ENCODE results near the gene ACE2.

ACE2 gene

DNA sequence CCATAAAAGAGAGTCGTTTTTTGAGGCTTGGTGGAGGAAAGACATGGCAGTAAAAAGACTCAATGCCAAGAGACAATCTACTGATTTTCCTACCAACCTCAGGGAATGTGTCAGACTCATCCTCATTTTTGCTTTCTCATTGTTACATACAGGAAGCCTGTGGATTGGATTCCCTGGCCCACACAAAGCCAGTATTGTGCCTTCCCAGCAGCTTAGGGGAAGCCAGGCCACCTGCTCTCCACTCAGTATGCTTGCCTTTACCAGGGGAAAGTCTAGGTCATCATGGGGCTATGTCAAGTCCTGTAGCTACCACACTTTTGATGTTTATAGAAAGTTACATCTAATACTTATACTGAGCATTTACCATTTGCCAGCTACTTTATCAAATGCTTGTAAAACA lies 89.2 kb downstream of the ACE2 start:
- no peak overlapping the region for H3K23ac ChIP-seq (ENCODE audit: low read length)
- no peak for DNase-seq
- no peak overlapping the region for H2BK120ac ChIP-seq (ENCODE audit: insufficient read depth, low read length, poor library complexity)
- H4K12ac ChIP-seq (ENCODE audit: low read depth, low read length): no peak overlapping the region
- no peak overlapping the region for H2AFZ ChIP-seq (ENCODE audit: insufficient read depth, low read length, poor library complexity)
- no peaks in the 10 kb centered on the region for H3K27me3 ChIP-seq (ENCODE audit: insufficient read depth, low read length)
- no peaks in the 10 kb centered on the region for H3K36me3 ChIP-seq (ENCODE audit: control insufficient read depth in 1 of 2, insufficient read depth in 2 of 2, low read length in 2 of 2)
- no peak overlapping the region for H4K8ac ChIP-seq (ENCODE audit: low read depth, low read length)
- H3K4ac ChIP-seq (ENCODE audit: low read depth, low read length): no peak overlapping the region
- H3K79me2 ChIP-seq (ENCODE audit: control insufficient read depth, insufficient read depth, low read length, poor library complexity): no peaks in the 10 kb centered on the region
- no peaks in the 10 kb centered on the region for H3K79me1 ChIP-seq (ENCODE audit: low read length)
- no peak overlapping the region for H3K18ac ChIP-seq (ENCODE audit: low read length)
- no peaks in the 10 kb centered on the region for H3K4me1 ChIP-seq (ENCODE audit: control insufficient read depth in 1 of 2, insufficient read depth in 2 of 2, low read length in 2 of 2)
- no CpG with 5 or more reads among the region's 1 CpG for WGBS (ENCODE audit: extremely low coverage, insufficient coverage, insufficient read length)
- no peaks in the 10 kb centered on the region for H3K9me3 ChIP-seq (ENCODE audit: insufficient read depth, low read depth, low read length)
- H3K14ac ChIP-seq (ENCODE audit: low read length): no peak overlapping the region
- no peak overlapping the region for H2BK5ac ChIP-seq (ENCODE audit: low read depth, low read length, poor library complexity)
- no peak overlapping the region for H4K91ac ChIP-seq (ENCODE audit: low read depth, low read length)
- H3K27ac ChIP-seq (ENCODE audit: low read depth, low read length): no peak overlapping the region
- no peak overlapping the region for H3K9ac ChIP-seq (ENCODE audit: low read length)
- H2BK12ac ChIP-seq (ENCODE audit: low read length): no peak overlapping the region
- no peak overlapping the region for H3K4me2 ChIP-seq (ENCODE audit: low read length)
- no peak overlapping the region for H3K4me3 ChIP-seq (ENCODE audit: low read depth, low read length)
- no peak overlapping the region for H2AK5ac ChIP-seq (ENCODE audit: low read length)
